Smooth muscle cell (in vitro differentiated cells): ENCODE results near the gene ITGAE. TPM values are rescaled to one million over a fixed set of nuclear protein-coding genes. Genes with fewer than 3 reads are reported as not detected.
"Not testable (repeated sequence)": the region's sequence is repeated elsewhere in the genome, so short reads cannot be mapped to it uniquely, and the experiment has no call there.

Experiments used
- DNase-seq: peaks from one replicate; lab custom pipeline; 2025; ENCODE audit not compliant: unreplicated experiment; lab: John Stamatoyannopoulos, UW
- H2AFZ ChIP-seq: fragments of 200-600 bp; sonication (generic); 2 replicates; pipeline ENCODE4 v1.6.0; 2016; ENCODE audit warnings: antibody characterized with exemption, low read depth, mild to moderate bottlenecking
- H3F3A ChIP-seq: fragments of 200-600 bp; sonication (generic); 2 replicates; pipeline ENCODE4 v1.6.0; 2017; ENCODE audit warnings: antibody characterized with exemption, low read depth
- H3K27ac ChIP-seq: fragments of 200-600 bp; sonication (generic); 2 replicates; pipeline ENCODE4 v1.5.1; 2016; ENCODE audit warnings: low read depth, mild to moderate bottlenecking
- H3K27me3 ChIP-seq: fragments of 200-600 bp; sonication (generic); 2 replicates; pipeline ENCODE4 v1.6.1; 2016; ENCODE audit warnings: low read depth, mild to moderate bottlenecking
- H3K36me3 ChIP-seq: fragments of 200-600 bp; sonication (generic); 2 replicates; pipeline ENCODE4 v1.5.1; 2016; ENCODE audit warnings: low read depth
- H3K4me1 ChIP-seq: fragments of 200-600 bp; sonication (generic); 2 replicates; pipeline ENCODE4 v1.5.1; 2016; ENCODE audit warnings: low read depth
- H3K4me2 ChIP-seq: fragments of 200-600 bp; sonication (generic); 2 replicates; pipeline ENCODE4 v1.6.0; 2016; ENCODE audit warnings: mild to moderate bottlenecking
- H3K4me3 ChIP-seq: fragments of 200-600 bp; sonication (generic); 2 replicates; pipeline ENCODE4 v1.5.1; 2016; ENCODE audit warnings: mild to moderate bottlenecking
- H3K79me2 ChIP-seq: fragments of 200-600 bp; sonication (generic); 2 replicates; pipeline ENCODE4 v1.6.0; 2016; ENCODE audit warnings: low read depth, mild to moderate bottlenecking
- H3K9ac ChIP-seq: fragments of 200-600 bp; sonication (generic); 2 replicates; pipeline ENCODE4 v1.6.0; 2016; ENCODE audit warnings: low read depth
- H3K9me3 ChIP-seq: fragments of 200-600 bp; sonication (generic); replicated peaks from 2 replicates; pipeline ENCODE4 v1.5.1; 2016; ENCODE audit warnings: low read depth
- H4K20me1 ChIP-seq: fragments of 200-600 bp; sonication (generic); 2 replicates; pipeline ENCODE4 v1.6.0; 2016; ENCODE audit warnings: low read depth
- CTCF ChIP-seq: fragments of 200-600 bp; sonication (generic); IDR thresholded peaks from 2 replicates; pipeline ENCODE4 v1.5.1; 2017; ENCODE audit warnings: borderline replicate concordance, mild to moderate bottlenecking, antibody characterized with exemption; ENCODE audit not compliant: insufficient read depth, poor library complexity, severe bottlenecking
- WGBS: methylation state at CpG from one replicate; pipeline ENCODE4 v1.1.7; 2016; ENCODE audit warnings: low lambda C conversion rate; 5-methylcytosine and 5-hydroxymethylcytosine counted together
- polyA plus RNA-seq: library from polyadenylated mRNA; unstranded; fragments of >200 nt; fragmentation: Nextera tagmentation; extraction: Ambion mirVana; gene quantifications from 2 replicates; pipeline ENCODE4 v1.2.1, GENCODE V29; 2016
- total RNA-seq: library from RNA; depleted of rRNA; stranded (reverse); fragments of >200 nt; gene quantifications from 2 replicates; pipeline ENCODE4 v1.2.3, GENCODE V29; 2014

The ITGAE gene
- total and polyA plus RNA-seq, 2 experiments from 2014 or later, result 43.8 to 66.7 TPM

- WGBS, result 89% methylated on average over 6 of the region's 6 CpGs
- H3K9me3 ChIP-seq, result no peaks in the 10 kb centered on the region
- no peak for TF ChIP-seq CTCF
- no peaks in the 10 kb centered on the region for H4K20me1 ChIP-seq
- no peak for DNase-seq
- peaks cover 12% of the 10 kb centered on the region for H3K4me1 ChIP-seq
- no peak overlapping the region for H2AFZ ChIP-seq
- no peaks in the 10 kb centered on the region for H3K36me3 ChIP-seq
- H3K9ac ChIP-seq, result peak overlapping the region; percentile 62
- H3K4me2 ChIP-seq, result peak overlapping the region; percentile 24
- H3F3A ChIP-seq, result peaks cover 21% of the 10 kb centered on the region
- H3K27me3 ChIP-seq, result no peaks in the 10 kb centered on the region
- no peaks in the 10 kb centered on the region for H3K79me2 ChIP-seq
- peak overlapping the region; percentile 99 for H3K27ac ChIP-seq
- H3K4me3 ChIP-seq, result no peak overlapping the region
These were observed 8.5 kb downstream of the ITGAE start for GRCh38 chr17:3792481-3792880.

GRCh38 chr17:3788200-3788599 lies 12.8 kb downstream of the ITGAE start:
- DNase-seq, result no peak
- Histone ChIP-seq H3K4me1 (no peaks in the 10 kb centered on the region), H3K4me3 (no peak overlapping the region), H3K27me3 (no peaks in the 10 kb centered on the region), H3F3A (peaks cover 12% of the 10 kb centered on the region), H3K27ac (no peak overlapping the region), H3K4me2 (no peak overlapping the region), H3K79me2 (no peaks in the 10 kb centered on the region), H2AFZ (no peak overlapping the region), H4K20me1 (no peaks in the 10 kb centered on the region), H3K36me3 (no peaks in the 10 kb centered on the region), H3K9me3 (no peaks in the 10 kb centered on the region), H3K9ac (no peak overlapping the region)
- TF ChIP-seq CTCF, result no peak
- 81% methylated on average over 2 of the region's 2 CpGs for WGBS

GRCh38 chr17:3785323-3785722 lies 15.7 kb downstream of the ITGAE start:
- H3K9me3 ChIP-seq, H3K27ac ChIP-seq, H3F3A ChIP-seq, H3K36me3 ChIP-seq, H3K4me1 ChIP-seq, H3K9ac ChIP-seq, H3K4me2 ChIP-seq, H2AFZ ChIP-seq, H3K79me2 ChIP-seq, H4K20me1 ChIP-seq, DNase-seq, H3K4me3 ChIP-seq, H3K27me3 ChIP-seq: not testable (repeated sequence)
- WGBS, result 90% methylated on average over 5 of the region's 5 CpGs

GRCh38 chr17:3782751-3783150 lies 18.2 kb downstream of the ITGAE start:
- no peaks in the 10 kb centered on the region for H3K9me3 ChIP-seq
- H3K4me1 ChIP-seq, result no peaks in the 10 kb centered on the region
- H2AFZ ChIP-seq, result no peak overlapping the region
- no peak overlapping the region for H3K9ac ChIP-seq
- H3K27me3 ChIP-seq, result no peaks in the 10 kb centered on the region
- no peak overlapping the region for H3K27ac ChIP-seq
- H3K4me3 ChIP-seq, result no peak overlapping the region
- WGBS, result 94% methylated on average over 8 of the region's 8 CpGs
- no peaks in the 10 kb centered on the region for H3K36me3 ChIP-seq
- no peaks in the 10 kb centered on the region for H4K20me1 ChIP-seq
- no peak for DNase-seq
- no peak overlapping the region for H3K4me2 ChIP-seq
- TF ChIP-seq CTCF, result no peak
- no peaks in the 10 kb centered on the region for H3F3A ChIP-seq
- no peaks in the 10 kb centered on the region for H3K79me2 ChIP-seq
